Naive B cell (primary cell): ENCODE results near the gene ASB14. TPM values are rescaled to one million over a fixed set of nuclear protein-coding genes. Genes with fewer than 3 reads are reported as not detected.

Experiments used
- ATAC-seq, 2 donors: fragments of 150-1000 bp; cut with Tn5 transposase; 2 replicates each; pipeline ENCODE4 v1.10.0; 2021; ENCODE audit warnings: low read depth in 2 of 2, mild to moderate bottlenecking in 2 of 2, moderate library complexity in 2 of 2
- DNase-seq: peaks from one replicate; pipeline ENCODE4 v3.0.0; 2022
- H3K27ac Mint-ChIP-seq, 6 donors: one replicate each; pipeline ENCODE4 v1.8.0; 2020 to 2022; ENCODE audit warnings: mild to moderate bottlenecking in 6 of 6, mixed read lengths in 6 of 6, moderate library complexity in 5 of 6, inconsistent platforms in 2 of 6
- H3K27me3 Mint-ChIP-seq, 3 donors: one replicate each; pipeline ENCODE4 v1.8.0; 2021 to 2022; ENCODE audit warnings: mixed read lengths in 3 of 3, mild to moderate bottlenecking in 1 of 3
- H3K36me3 Mint-ChIP-seq, 2 donors: one replicate each; pipeline ENCODE4 v1.8.0; 2020 to 2022; ENCODE audit warnings: mixed read lengths in 2 of 2, inconsistent platforms in 1 of 2, mild to moderate bottlenecking in 1 of 2
- H3K4me1 Mint-ChIP-seq, 3 donors: one replicate each; pipeline ENCODE4 v1.8.0; 2020 to 2022; ENCODE audit warnings: mixed read lengths in 3 of 3, inconsistent platforms in 1 of 3, mild to moderate bottlenecking in 1 of 3, moderate library complexity in 1 of 3
- H3K4me3 Mint-ChIP-seq, 8 donors: one replicate each; pipeline ENCODE4 v1.8.0; 2020 to 2022; ENCODE audit warnings: mild to moderate bottlenecking in 8 of 8, mixed read lengths in 8 of 8, moderate library complexity in 8 of 8, inconsistent platforms in 2 of 8
- H3K9me3 Mint-ChIP-seq, 7 donors: one replicate each; pipeline ENCODE4 v1.8.0; 2020 to 2022; ENCODE audit warnings: mixed read lengths in 7 of 7, mild to moderate bottlenecking in 5 of 7, inconsistent platforms in 2 of 7, moderate library complexity in 1 of 7
- polyA plus RNA-seq, 6 donors: library from polyadenylated mRNA; unstranded; fragments of 300-500 nt; fragmentation: Illumina TruSeq; gene quantifications; one replicate each; pipeline ENCODE4 v1.2.3, GENCODE V29; 2021; ENCODE audit warnings: low read depth in 6 of 6

Gene ASB14
- polyA plus RNA-seq, 6 donors from 2014 or later = 0.49 to 2.7 (median 1.7) TPM

- DNase-seq (peak; percentile 61), ATAC-seq (peak; percentile 92 to 93)
- H3K9me3 Mint-ChIP-seq = no peaks in the 10 kb centered on the region
- H3K4me1 Mint-ChIP-seq = peaks cover 18 to 47% (median 42%) of the 10 kb centered on the region in 3 donors
- H3K36me3 Mint-ChIP-seq = peaks cover 7 to 11% of the 10 kb centered on the region in 2 donors
- peak overlapping the region; percentile 45 to 87 (median 78) for H3K4me3 Mint-ChIP-seq
- H3K27ac Mint-ChIP-seq = peak overlapping the region; percentile 91 to 99 (median 98)
- H3K27me3 Mint-ChIP-seq = no peaks in the 10 kb centered on the region
These were observed 57.6 kb downstream of the ASB14 start for GRCh38 chr3:57234613-57235575.

DNA sequence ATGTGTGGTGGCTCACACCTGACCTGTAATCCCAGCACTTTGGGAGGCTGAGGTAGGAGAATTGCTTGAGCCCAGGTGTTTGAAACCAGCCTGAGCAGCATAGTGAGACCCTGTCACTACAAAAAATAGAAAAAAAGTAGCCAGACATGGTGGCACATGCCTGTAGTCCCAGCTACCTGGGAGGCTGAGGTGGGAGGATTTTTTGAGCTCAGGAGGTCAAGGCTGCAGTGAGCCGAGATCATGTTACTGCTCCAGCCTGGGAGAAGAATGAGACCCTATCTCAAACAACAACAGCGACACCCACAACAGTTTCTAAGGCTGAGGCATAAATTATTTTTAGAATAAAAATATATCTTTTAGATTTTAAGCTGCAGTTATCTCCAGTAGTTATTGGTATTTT is 58.7 kb downstream of the ASB14 start:
- Mint-ChIP-seq H3K27ac (peak overlapping the region in 5 of 6 donors; percentile 54 to 92 (median 79)), H3K27me3 (no peaks in the 10 kb centered on the region), H3K4me1 (peaks cover 21 to 58% (median 53%) of the 10 kb centered on the region in 3 donors), H3K4me3 (peak overlapping the region in 3 of 8 donors; percentile 9 to 41 (median 25)), H3K9me3 (no peaks in the 10 kb centered on the region), H3K36me3 (peaks cover 4 to 5% of the 10 kb centered on the region in 2 donors)
- no peak for ATAC-seq
- DNase-seq = no peak

DNA sequence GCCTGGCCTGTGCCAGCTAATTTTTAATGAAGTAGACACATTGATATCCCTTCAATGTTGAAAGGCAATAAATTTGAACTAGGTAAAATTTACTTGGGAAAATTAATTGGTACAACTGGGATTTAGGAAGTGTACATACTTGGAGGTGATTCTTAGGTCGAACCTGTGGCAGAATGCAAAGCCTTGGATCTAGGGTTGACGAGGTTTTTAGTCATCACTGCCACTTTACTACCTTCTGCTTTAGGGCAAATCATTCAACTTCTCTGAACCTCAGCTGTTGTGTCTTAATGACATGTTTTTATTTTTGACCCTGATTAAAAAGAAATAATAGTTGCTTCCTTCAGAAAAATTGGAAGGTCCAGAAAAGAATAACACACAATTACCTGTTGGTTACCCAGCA is 62.5 kb downstream of the ASB14 start:
- Mint-ChIP-seq H3K9me3 (no peaks in the 10 kb centered on the region), H3K27me3 (no peaks in the 10 kb centered on the region), H3K27ac (peak overlapping the region in 2 of 6 donors; percentile 74 to 86), H3K36me3 (peaks cover 0 to 5% of the 10 kb centered on the region in 2 donors), H3K4me1 (peaks cover 26 to 59% (median 58%) of the 10 kb centered on the region in 3 donors), H3K4me3 (peak overlapping the region in 6 of 8 donors; percentile 60 to 97 (median 96))
- ATAC-seq (no peak), DNase-seq (no peak)

GRCh38 chr3:57227930-57228751 is 64.3 kb downstream of the ASB14 start:
- peak overlapping the region; percentile 56 to 93 (median 86) for H3K27ac Mint-ChIP-seq
- H3K9me3 Mint-ChIP-seq = no peaks in the 10 kb centered on the region
- ATAC-seq = peak; percentile 40 to 45
- peaks cover 18 to 45% (median 45%) of the 10 kb centered on the region in 3 donors for H3K4me1 Mint-ChIP-seq
- peak overlapping the region; percentile 90 to 97 (median 96) for H3K4me3 Mint-ChIP-seq
- peak; percentile 29 for DNase-seq
- no peaks in the 10 kb centered on the region for H3K27me3 Mint-ChIP-seq
- peaks cover 0 to 5% of the 10 kb centered on the region in 2 donors for H3K36me3 Mint-ChIP-seq

GRCh38 chr3:57227204-57227929 is 65.1 kb downstream of the ASB14 start, which contains the start of gene APPL1:
Gene APPL1 (plus strand): TSS chr3:57227729. CDS start chr3:57227884, 155 bp downstream.
- peak within 1 kb of the TSS; percentile 56 to 97 (median 92) for H3K27ac Mint-ChIP-seq
- H3K4me3 Mint-ChIP-seq = peak within 1 kb of the TSS; percentile 90 to 97 (median 96)
- peaks cover 0 to 4% of the 10 kb centered on the region in 2 donors for H3K36me3 Mint-ChIP-seq
- no peaks in the 10 kb centered on the region for H3K27me3 Mint-ChIP-seq
- H3K9me3 Mint-ChIP-seq = no peaks in the 10 kb centered on the region
- ATAC-seq = peak; percentile 90
- DNase-seq = peak; percentile 94
- peaks cover 16 to 40% (median 38%) of the 10 kb centered on the region in 3 donors for H3K4me1 Mint-ChIP-seq

GRCh38 chr3:57226176-57226575 is 66.3 kb downstream of the ASB14 start:
- Mint-ChIP-seq H3K4me1 (peaks cover 13 to 33% (median 31%) of the 10 kb centered on the region in 3 donors), H3K36me3 (no peaks in the 10 kb centered on the region), H3K27me3 (no peaks in the 10 kb centered on the region), H3K4me3 (peak overlapping the region in 7 of 8 donors; percentile 3 to 97 (median 62)), H3K27ac (peak overlapping the region in 3 of 6 donors; percentile 1 to 80 (median 25)), H3K9me3 (no peaks in the 10 kb centered on the region)
- DNase-seq (no peak), ATAC-seq (no peak)

DNA sequence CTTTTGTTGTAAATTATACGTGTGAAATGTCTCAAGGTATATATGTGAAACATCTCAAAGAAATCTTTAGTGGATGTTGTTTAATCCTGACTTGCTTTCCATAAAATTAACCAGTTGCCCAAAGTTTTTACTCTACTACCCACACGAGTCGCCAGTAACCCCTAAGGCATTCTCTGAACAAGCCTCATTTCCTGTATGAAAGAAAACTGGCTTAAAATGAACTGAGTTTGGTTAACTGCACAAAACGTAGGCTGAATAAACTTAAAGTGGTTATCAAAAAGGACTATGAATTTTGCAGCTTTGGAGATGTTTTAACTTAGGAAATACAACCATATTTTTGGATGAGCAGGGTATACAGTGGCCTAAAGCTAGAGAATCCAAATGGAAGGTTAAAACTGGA is 67.6 kb downstream of the ASB14 start:
- no peak for DNase-seq
- peak overlapping the region in 1 of 8 donors; percentile 71 for H3K4me3 Mint-ChIP-seq
- peaks cover 13 to 28% (median 26%) of the 10 kb centered on the region in 3 donors for H3K4me1 Mint-ChIP-seq
- no peaks in the 10 kb centered on the region for H3K27me3 Mint-ChIP-seq
- no peaks in the 10 kb centered on the region for H3K36me3 Mint-ChIP-seq
- ATAC-seq = no peak
- H3K27ac Mint-ChIP-seq = no peak overlapping the region
- no peaks in the 10 kb centered on the region for H3K9me3 Mint-ChIP-seq

DNA sequence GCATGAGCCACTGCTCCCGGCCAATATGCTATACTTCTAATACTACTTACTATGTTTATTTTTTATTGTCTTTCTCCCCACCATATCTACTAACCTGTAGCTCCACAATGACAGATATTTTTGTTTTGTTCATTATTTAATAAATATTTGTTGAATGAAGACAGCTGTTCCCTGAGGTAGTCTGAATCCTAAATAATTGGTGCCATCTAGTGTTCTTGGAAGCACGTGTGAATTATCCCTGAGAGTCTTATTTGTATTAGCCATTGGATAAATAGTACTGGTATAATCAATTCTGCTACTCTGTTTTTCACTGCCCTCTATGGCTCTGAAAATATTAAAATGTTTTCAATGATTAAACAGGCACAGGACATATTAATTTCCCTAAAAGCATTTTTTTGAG is 70.6 kb downstream of the ASB14 start:
- Mint-ChIP-seq H3K4me3 (no peak overlapping the region), H3K9me3 (no peaks in the 10 kb centered on the region), H3K27me3 (no peaks in the 10 kb centered on the region), H3K4me1 (peaks cover 10 to 11% (median 10%) of the 10 kb centered on the region in 3 donors), H3K36me3 (no peaks in the 10 kb centered on the region), H3K27ac (peak overlapping the region in 1 of 6 donors; percentile 49)
- no peak for ATAC-seq
- DNase-seq = no peak

Other genes with a start within 250 kb of the ASB14 start
- gene SPATA12, start 232.0 kb downstream of the ASB14 start, polyA plus RNA-seq = not detected
- not detected for gene IL17RD, start 127.3 kb downstream of the ASB14 start, polyA plus RNA-seq
- 1 to 10 TPM in 1 of 6 donors, under 1 TPM in 2, not detected in 3; 0.33 to 1.2 (median 0.93) TPM for gene HESX1, start 92.7 kb downstream of the ASB14 start, polyA plus RNA-seq
- 100 to 1,000 TPM; 134 to 237 (median 180) TPM for gene APPL1, start 65.0 kb downstream of the ASB14 start, polyA plus RNA-seq